GM21717 (cell line): Measurements from ENCODE around the gene TMEM33.
"Not testable (repeated sequence)": the region's sequence is repeated elsewhere in the genome, so short reads cannot be mapped to it uniquely, and the experiment has no call there.

Experiments
- ATAC-seq: cut with Tn5 transposase; IDR thresholded peaks from one replicate; pipeline ENCODE4 v1.9.1; 2021; ENCODE audit warnings: mild to moderate bottlenecking, moderate library complexity; ENCODE audit not compliant: unreplicated experiment

Gene TMEM33, protein sequence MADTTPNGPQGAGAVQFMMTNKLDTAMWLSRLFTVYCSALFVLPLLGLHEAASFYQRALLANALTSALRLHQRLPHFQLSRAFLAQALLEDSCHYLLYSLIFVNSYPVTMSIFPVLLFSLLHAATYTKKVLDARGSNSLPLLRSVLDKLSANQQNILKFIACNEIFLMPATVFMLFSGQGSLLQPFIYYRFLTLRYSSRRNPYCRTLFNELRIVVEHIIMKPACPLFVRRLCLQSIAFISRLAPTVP

DNA sequence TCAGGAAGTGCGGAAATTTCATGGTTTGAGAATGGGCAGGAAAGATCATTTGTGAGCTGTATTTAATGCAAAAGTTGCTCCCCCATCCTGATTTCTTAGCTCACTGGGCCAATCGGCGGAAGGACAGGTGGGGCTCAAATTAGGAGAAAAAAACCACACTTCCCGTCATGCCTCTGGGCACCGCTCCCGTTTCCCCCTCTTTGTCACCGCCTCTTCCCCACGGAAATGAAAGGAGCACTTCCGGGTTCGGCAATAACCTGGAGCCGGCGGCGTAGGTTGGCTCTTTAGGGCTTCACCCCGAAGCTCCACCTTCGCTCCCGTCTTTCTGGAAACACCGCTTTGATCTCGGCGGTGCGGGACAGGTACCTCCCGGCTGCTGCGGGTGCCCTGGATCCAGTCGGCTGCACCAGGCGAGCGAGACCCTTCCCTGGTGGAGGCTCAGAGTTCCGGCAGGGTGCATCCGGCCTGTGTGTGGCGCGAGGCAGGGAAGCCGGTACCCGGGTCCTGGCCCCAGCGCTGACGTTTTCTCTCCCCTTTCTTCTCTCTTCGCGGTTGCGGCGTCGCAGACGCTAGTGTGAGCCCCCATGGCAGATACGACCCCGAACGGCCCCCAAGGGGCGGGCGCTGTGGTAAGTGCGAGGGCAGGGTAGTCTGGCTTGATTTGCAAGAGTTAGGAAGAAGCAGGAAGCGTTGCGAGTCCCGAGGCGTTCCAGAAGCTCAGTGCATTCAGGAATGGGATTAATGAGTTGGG lies at the start of gene TMEM33:
Gene TMEM33 (plus strand): TSS at position 529 of the 751 bp plus-strand sequence. CDS start 56 bp downstream, at position 585.
- ATAC-seq, result peak; percentile 95

DNA sequence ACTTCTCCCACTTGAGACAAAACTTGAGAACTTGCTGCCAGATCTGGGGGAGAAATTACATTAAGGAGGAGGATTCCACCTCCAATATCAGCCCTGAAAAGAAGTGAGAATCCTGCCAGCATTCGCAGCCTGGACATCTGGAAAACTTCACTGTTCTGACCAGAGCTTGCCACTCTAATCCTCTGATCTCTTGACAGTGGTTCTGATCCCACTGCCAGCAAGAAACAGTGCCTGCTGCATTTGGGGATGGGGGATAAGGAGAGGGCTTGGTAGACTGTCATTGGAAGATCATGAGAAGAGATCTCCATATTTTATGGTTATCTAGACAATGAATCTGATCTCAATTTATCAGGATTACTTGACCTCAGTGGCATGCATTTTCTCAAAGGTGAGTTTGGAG lies 49.8 kb upstream of the TMEM33 start:
- no peak for ATAC-seq

DNA sequence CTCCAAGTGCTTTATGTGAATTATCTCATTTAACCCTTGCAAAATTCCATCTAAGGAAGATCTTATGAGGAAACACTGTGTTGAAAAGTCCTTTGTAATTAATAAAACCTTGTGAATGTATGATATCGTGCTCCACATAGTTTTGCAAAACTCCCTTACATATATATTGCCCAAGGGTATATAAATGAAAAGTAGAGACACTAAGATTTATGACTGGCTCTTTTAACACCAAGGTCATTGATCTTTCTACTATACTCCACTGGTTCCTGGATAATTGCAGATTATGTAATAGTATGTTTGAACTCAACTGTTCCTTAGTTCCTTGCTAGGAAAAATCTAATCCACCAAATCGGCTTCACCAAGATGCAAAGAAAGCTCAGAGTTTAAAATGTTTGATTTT lies 48.0 kb upstream of the TMEM33 start:
- no peak for ATAC-seq

DNA sequence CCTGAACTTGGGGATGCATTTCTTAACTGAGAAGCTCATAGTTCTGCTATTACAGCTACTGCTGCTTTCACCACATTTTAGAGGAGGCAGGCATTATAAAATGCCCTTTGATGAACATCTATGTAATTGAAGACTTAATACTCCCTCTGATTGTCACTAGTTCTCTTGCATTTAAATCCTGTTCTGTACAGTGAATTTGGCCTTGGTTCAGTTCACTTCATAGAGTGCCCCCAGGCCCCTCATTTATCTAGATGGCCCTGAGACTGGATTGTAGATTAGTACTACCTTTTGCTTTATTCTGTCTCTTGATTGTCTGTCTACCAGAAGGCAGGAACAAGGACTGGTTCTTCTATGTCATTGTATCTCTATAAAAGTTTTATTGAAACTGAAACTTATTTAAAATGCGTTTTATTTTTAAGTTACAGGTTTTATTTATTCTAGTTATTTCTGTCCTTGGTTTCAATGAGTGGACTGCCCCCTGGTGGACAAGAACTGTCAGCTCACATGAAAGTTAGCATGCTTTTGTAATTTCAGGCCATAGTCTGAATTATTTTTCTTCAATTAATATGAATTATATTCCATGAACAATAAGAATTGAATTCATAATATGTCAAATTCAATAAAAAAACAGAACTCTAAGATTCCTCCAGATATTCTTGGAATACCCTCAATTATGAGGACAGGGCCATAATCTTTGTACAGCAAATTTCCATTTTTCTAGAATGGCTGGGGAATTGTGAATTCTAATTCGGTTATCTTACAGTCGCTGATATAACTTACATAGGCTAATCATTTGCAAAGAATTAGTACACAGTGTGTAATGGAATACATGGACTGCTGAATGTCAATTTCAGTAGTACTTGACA lies 47.2 kb upstream of the TMEM33 start:
- no peak for ATAC-seq

DNA sequence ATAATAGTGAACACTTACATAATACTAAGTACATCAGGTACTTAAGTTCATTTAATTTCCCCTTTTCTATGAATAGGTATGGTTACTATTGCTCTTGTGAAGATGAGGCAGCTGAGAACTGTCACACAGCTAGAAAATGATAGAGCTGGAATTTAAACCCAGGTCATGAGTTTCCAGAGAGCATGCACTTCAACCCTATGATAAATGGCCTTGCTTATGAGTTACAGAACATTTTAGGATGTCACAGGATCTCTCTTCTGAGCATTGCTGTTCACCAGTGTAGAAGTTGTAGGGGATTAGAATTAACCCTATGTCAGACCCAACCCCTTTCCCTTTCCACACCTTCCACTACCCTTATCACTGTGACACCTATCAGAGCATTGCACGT lies 46.5 kb upstream of the TMEM33 start:
- ATAC-seq, result no peak

DNA sequence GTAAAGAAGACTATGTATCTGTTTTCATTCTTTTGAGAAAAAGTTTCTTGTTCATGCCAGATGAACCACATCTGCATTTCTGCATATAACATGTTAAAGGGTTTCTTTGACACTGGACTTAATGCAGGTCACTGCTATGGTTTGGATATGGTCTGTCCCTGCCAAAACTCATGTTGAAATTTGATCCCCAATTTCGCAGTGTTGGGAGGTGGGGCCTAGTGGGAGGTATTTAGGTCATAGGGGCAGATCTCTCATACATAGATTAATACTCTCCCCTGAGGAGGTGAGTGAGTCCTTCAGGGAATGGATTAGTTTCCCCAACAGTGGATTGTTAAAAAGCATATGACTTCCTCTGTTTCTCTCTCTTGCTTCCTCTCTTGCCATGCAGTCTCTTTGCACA lies 45.9 kb upstream of the TMEM33 start:
- no peak for ATAC-seq

DNA sequence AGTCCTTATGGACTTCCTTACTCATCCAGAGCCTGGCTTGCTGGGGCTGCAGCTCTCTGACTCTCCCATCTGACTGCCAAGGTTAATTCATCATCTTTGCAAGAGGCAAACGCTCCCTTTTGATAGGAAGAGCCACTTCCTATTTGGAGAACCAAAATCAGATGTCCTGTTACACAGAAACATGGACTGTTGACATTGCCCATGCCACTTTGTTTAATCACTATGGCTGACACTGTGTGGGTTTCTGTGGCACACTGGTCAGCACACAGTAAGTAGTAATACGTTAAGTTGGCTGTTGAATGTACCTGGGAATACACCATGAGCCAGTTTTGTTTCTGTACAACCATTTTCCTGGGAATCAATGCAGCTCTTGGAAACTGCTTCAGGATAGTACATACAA lies 45.1 kb upstream of the TMEM33 start:
- ATAC-seq, result no peak

DNA sequence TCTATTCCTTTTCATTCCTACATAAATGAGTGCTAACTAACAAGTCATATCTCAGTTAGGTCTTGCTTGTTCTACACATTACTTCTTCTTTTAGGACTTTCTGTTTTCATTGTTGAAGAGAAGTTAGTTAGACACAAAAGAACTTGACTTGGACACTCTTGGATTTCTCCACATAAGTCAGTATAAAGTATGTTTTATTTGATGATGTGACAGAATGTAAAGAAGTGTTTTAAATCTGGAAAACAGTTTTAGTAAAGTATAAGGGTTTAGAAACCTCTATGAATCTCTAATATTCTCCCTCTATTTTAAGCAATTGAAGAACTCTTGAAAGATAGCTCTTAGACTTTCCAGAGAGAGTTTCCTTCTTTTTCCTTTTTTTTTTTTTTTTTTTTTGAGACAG lies 38.6 kb upstream of the TMEM33 start:
- no peak for ATAC-seq

DNA sequence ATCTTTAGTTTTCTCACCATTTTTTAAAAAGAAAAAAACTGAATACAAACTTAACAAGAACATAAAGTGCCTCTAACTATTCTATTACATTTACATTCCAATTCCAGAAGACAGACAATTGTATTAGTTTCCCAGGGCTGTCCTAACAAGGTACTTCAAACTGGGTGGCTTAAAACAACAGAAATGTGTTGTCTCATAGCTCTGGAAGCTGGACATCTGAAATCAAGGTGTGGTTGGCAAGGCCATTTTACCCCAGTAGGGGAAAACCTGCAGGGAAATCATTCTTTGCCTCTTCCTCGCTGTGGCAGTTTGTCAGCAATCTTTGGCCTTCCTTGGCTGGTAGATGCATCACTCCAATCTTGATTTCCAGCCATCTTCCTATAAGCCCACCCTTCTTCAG lies 37.5 kb upstream of the TMEM33 start:
- no peak for ATAC-seq

DNA sequence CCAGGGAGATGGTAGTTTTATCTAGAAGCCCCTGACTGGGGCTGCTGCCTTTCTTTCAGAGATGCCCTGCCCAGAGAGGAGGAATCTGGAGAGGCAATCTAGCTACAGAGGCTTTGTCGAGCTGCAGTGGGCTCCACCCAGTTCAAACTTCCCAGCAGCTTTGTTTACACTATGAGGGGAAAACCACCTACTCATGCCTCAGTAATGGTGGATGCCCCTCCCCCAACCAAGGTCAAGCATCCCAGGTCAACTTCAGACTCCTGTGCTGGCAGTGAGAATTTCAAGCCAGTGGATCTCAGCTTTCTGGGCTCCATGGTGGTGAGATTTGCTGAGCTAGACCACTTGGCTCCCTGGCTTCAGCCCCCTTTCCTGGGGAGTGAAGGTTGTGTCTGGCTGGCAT lies 26.1 kb upstream of the TMEM33 start:
- ATAC-seq, result not testable (repeated sequence)

DNA sequence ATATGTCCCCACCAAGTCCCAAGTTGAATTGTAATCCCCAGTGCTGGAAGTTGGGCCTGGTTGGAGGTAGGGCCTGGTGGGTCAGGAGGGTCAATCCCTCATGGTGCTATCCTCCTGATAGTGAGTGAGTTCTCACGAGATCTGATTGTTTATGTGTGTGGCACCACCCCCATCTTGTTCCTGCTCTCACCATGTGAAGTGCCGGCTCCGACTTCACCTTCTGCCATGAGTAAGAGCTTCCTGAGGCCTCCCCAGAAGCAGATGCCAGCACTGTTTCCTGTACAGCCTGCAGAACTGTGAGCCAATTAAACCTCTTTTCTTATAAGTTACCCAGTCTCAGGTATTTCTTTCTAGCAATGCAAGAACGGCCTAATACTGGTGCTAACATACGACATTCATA lies 22.7 kb upstream of the TMEM33 start:
- ATAC-seq, result no peak

DNA sequence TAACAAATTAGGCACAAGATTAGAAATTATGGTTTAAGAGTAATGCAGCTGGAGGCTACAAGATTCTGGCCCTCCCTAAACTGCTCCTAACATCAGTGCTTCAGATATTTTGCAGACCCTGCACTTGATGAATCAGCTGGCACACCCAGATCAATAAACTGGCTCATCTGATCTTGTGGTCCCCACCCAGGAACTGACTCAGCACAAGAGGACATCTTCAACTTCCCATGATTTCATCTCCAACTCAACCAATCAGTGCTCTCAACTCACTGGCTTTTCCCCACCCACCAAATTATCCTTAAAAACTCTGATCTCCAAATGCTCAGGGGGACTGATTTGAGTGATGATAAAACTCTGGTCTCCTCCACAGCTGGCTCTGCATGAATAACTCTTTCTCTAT lies 21.7 kb upstream of the TMEM33 start:
- ATAC-seq, result no peak

DNA sequence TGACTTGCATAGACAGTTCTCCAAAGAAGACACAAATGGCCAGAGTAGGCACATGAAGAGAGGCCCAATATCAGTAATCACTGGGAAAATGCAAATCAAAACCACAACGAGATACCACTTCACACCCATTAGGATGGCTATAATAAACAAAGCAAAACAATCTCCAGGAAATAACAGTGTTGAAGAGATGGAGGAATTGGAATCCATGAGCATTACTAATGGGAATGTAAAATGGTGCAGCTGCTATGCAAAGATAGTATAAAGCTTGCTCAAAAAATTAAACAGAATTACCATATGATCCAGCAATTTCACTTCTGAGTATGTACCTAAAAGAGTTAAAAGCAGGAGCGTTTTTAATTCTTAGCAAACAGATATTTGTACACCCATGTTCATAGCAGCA lies 17.0 kb upstream of the TMEM33 start:
- ATAC-seq, result no peak

DNA sequence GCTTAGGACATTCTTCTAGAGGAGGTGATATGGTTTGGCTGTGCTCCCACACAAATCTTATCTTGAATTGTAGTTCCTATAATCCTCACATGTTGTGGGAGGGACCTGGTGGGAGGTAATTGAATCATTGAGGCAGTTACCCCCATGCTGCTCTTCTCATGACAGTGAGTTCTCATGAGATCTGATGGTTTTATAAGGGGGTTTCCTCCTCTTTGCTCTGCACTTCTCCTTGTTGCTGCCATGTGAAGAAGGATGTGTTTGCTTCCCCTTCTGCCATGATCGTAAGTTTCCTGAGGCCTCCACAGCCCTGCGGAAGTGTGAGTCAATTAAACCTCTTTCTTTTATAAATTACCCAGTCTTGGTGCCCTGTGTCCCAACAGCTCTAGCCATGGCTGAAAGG lies 14.8 kb upstream of the TMEM33 start:
- ATAC-seq, result not testable (repeated sequence)

DNA sequence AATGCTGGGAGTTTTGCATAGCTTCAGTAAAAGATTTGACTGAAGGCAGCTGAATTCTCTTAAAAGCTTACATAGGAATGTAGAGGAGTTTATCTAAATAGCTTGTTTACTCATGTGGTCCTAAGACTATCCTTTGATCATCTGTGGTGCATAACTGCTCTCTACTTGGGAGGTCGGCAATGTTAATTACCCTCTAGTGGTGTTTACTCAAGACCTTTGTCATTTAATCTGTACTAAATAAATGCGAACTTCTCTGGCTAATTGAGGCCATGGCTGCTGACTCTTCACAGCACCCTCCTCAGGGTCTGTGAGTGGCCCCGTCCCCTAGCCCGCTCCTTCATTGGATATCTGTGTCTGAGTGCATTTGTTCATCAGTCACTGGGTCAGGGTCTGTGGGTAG lies 13.8 kb upstream of the TMEM33 start:
- ATAC-seq, result no peak

DNA sequence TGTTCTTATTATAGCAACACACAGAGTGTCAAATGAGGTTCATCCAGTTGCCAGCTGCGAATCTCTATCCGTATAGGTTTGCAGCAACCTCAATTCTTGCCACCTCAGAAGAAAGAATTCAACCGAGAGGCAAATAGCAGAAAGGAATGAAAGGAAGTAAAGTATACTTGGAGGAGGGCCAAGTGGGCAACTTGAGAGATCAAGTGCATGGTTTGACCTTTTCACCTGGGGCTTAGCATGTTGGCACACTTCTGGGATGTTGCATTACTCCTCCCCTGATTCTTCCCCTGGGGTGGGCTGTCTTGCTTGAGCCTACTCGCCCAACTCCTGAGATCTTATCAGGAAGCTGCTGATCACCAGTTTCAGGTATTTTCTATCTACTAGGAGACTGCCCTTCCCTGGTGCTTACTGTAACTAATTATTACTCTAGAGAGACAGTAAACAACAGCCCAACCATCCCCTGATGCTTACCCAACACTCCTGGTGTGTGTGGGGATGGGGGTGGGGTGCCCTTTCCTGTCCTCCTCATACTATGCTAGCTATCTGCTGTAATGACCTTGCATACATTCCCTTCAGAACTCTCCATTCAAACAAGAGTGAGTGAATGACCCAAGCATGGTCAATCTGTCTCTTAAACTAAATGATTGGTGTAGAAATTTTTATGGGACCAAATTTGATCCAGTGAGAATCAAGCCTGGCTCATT lies 7.3 kb upstream of the TMEM33 start:
- no peak for ATAC-seq

DNA sequence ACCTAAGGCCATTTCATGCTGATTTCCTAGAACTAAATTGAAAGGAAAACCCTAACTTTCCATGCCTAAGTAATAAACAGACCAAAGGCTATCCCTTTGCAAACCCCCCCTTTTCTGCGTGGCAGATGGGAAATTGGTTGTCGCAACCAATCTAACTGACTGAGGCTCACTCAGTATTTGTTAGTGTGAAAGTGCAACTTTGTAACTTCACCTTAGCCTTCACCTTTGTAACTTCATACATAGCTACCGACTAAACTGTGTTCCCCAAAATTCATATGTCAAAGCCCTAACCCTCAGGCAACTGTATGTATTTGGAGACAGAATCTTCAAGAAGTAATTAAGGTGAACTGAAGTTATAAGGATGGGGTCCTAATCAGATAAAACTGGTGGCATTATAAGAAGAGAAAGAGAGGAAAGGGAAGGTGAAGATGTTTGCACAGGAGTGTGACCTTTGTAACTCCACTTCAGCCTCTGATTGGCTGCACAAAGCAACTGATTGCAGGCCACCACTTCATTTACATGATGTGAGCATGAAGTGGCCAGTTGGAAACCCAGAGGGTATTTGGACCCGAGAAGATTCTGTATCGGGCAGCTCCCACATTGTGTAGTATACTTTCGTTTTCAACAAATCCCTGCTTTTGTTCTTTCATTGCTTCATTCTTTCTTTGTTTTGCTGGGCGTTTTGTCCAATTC lies 4.9 kb upstream of the TMEM33 start:
- no peak for ATAC-seq

DNA sequence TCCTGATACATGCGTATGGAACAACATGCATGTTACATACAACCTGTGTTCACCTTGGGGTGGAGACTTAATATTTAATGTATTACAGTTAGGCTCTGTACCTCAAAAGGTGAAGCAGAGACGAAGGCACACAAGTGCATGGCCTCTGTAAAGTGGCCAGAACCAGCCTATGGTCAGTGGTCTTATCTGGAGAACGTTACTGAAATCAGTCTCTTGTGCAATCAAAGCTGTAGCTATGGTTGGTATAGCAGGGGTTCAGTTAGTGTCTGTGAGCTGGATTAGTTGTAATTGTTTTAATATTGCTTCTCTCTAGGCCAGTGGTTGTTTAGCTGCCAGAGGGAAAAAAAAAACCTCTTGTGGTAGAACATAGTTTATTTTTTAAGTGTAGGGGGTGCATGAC lies 2.2 kb upstream of the TMEM33 start:
- no peak for ATAC-seq

DNA sequence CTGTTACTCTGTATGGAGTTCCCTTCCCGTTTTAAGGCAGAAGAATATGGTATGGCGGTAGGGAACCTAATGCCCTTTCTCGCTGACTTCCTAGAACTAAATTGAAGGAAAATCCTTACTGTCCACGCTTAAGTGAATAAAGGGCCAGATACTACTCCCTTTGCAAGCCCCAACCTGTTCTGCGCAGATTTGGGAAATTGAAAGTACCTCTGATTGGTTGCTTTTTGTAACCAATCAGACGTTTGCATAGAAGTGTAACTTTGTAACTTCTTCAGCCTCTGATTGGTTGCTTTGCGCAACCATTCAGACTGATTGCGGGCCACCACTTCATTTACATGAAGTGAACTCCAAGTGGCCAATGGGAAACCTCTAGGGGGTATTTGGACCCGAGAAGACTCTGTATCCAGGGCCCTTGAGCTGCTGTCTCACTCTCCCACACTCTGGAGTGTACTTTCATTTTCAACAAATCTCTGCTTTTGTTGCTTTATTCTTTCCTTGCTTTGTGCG lies 1.2 kb upstream of the TMEM33 start:
- ATAC-seq, result no peak

DNA sequence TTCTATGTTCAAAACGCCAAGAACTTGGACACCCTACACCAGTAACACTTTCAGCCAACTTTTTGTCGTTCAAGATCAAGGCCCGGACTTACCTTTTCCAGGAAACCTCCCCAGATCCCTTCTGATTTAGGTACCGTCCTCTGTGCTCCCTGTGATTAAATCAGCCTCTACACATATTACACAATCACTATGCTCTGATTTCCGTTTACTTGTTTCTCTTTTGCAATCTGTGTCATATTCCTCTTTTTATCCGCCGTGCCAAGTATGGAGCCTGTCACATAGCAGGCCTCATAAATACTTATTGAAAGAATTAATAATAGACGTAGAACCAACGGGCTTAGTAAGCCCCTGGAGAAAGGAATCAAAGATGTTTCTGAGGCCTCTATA lies 722 bp upstream of the TMEM33 start:
- ATAC-seq, result no peak
